Tongue (tissue), 2 donors: ENCODE data around the gene DZIP1L. TPM values are rescaled to one million over a fixed set of nuclear protein-coding genes. Genes with fewer than 3 reads are reported as not detected.
"Not testable (repeated sequence)": the region's sequence is repeated elsewhere in the genome, so short reads cannot be mapped to it uniquely, and the experiment has no call there.

ENCODE experiments used
- DNase-seq: peaks from one replicate; pipeline ENCODE4 v3.0.0-alpha.2; 2015
- total RNA-seq: library from RNA; depleted of rRNA; stranded (reverse); fragments of >200 nt; gene quantifications from one replicate; pipeline ENCODE4 v1.2.3, GENCODE V29; 2014

The DZIP1L gene
- total RNA-seq, 1 donor from 2014 or later: 24.7 TPM

DNA sequence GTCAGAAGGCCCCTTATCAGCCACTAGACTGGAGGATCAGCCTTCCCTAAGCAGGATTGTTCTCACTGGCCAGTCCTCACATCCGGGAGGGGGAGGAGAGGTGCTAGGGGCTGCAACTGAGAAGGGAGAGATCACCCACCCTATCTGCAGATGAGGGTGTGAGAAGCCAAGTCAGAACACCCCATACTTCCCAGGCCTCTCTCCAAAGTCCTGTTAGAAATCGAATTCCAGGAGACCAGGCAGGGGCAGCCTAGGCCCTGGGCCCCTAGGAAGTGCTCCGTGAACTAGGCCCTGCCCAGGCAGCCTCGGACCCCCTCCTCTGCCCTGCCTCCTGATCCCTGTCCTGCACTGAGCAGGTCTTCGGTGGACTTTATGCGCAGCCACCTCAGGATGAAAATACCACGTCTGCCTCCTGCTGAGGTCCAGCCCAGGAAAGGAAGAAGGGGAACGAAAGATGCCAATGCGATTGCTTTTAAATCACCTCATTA, 933 bp downstream of the DZIP1L start:
- peak; percentile 28 for DNase-seq

DNA sequence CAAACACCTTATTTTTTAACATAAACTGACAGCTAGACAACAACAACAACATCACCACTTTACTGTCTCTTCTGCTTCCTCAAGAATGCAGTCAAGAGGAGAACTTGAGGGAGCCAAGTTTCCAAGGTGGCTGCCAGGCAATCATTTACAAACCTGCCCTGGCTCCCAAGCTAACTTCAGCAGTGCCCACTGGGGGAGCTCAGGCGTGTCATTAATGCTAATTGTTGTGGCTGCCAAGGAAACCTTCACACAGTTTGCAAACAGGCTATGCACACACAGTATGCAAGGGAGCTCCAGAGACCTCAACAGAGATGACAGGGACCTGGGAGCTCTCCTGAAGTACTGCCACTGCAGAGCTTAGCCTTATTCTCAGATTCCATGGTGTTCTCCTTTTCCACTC, 2.1 kb downstream of the DZIP1L start:
- DNase-seq: no peak

DNA sequence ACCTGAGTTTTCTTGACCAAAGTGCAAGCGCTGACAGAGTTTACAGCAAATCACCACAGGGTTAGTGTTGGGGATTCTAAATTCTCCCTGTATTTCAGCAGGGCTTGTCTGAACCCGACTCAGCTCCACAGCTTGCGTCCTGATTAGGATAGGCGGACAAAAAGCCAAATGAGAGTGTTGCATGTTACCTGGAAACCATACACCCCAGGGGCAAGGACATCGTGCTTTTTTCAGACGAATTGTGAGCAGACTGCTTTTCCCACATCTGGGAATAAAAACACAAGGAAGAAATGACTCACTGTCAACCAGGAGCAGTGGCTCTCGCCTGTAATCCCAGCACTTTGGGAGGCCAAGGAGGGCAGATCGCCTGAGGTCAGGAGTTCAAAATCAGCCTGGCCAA, 3.0 kb downstream of the DZIP1L start:
- peak; percentile 16 for DNase-seq

DNA sequence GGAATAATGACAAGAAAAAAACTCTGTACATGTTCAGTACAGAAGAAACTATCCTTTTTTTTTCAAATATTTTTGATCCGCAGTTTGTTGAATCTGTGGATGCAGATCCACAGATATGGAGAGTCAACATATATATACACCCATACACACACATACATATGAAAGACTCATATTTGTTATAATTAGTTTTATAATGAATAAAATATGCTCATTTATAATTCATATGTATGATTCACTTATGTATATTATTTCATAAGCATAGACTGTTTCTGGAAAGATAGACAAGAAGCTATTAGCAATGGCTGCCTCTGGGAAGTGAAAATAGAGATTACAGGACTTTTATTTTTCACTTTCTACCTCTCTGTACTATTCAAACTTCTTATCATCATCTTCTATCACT, 9.8 kb downstream of the DZIP1L start:
- DNase-seq: no peak

DNA sequence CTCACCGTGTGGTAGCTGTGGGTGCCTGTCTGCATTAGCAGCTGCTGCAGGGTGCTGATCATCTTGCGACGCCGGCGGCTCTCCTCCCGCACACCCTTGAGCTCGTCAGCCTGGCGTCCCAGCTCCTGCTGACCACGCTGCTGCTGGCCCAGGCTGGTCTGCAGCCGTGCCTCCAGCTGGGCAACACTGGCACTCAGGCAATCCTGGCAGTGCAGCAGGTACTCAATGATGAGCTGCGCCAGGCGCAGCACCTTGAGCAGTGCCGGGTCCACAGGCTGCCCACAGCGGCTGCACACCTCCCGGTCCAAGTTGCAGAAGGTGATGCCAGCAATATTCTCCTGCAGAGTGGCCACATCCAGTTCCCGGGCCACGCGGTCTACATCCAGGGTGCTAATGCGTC, 11.9 kb downstream of the DZIP1L start:
- no peak for DNase-seq

DNA sequence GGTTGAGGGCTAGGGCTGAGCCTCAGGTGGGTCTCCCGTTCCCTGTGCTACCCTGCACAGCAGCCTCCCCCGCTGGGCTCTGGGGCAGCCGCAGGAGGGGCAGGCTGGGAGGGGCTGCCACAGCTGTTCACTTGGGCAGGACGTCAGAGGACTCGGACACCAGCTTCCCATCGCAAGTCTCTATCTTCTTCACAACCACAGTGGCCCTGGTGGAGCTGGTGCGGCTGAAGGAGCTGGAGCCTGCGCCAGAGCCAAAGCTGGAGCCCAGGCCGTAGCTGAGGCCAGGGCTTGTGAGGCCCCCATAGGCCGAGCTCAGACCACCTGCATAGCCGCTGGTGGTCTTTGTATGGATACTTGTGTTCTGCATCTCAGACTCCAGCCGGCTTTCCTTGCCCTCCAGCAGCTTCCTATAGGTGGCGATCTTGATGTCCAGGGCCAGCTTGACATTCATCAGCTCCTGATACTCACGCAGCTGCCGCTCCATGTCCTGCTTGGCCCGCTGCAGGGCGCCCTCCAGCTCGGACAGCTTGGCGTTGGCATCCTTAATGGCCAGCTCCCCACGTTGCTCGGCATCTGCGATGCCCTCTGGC, 14.0 kb downstream of the DZIP1L start:
- DNase-seq: not testable (repeated sequence)

DNA sequence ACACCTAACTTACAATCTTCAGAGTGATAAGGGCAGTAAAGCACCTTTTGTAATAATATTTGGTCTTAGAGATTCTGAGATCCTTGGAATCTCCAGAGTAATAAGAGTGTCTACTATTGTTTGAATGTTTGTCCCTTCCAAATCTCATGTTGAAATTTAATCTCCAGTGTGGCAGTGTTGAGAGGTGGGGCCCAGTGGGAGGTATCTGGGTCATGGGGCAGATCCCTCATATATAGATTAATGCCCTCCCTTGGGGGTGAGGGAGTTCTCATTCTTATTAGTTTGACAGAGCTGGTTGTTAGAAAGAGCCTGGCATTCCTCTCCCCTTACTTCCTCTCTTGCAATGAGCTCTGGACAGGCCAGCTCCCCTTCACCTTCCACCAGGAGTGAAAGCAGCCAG, 16.0 kb downstream of the DZIP1L start:
- no peak for DNase-seq

DNA sequence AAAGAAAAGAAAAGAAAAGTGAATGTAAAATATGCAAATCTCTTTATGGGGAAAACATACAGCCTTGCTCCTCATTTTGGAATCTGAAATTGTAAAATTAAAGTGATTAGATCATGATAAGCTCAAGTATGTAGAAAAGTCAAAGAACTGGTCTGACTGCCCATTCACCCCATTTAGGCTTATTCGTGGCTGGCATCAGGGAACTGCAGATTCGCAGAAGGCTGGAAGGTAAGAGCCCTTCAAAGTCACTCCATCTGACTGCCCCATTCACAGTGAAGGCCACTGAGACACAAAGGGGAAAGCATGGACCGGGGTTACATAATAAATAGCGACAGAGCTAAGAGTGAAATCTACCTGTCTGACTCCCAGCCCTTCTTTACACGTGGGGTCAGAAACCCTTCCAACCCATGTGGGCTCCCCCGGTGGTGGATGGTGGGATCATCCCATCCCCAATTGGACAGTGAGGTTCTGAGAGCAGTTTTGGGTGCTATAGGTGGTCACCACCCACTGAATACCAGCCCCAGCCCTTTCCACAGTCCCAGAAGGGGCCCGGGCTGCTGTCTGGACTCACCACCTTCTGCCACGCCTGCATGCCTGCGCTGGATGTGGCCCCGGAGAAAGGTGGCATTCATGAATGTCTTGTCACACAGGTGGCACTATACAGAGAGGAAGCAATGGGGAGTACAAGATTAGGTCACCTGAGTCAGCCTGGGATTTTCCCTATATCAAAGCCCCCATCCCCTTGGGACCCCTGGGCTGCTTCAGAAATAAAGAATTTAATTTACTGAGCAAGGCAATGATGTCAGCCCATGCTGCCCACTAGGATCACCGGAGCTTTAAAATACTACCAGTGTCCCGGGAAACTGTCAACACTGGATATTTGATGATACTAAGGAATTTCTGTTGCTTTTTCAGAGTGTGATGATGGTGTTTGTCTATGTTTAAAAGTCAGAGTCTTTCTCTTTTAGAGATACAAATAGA, 17.9 kb downstream of the DZIP1L start:
- no peak for DNase-seq

DNA sequence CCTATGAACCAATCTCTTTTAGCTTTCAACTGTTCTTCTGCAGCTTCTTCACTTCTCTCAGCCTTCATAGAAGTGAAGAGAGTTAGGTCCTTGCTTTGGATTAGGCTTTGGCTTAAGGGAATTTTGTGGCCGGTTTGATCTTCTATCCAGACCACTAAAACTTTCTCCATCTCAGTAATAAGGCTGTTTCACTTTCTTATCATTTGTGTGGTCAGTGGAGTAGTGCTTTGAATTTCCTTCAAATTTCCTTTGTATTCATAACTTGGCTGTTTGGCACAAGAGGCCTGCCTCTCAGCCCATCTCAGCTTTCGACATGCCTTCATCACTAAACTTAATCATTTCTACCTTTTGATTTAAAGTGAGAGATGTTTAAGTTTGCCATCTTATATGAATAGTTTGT, 21.7 kb downstream of the DZIP1L start:
- DNase-seq: no peak

DNA sequence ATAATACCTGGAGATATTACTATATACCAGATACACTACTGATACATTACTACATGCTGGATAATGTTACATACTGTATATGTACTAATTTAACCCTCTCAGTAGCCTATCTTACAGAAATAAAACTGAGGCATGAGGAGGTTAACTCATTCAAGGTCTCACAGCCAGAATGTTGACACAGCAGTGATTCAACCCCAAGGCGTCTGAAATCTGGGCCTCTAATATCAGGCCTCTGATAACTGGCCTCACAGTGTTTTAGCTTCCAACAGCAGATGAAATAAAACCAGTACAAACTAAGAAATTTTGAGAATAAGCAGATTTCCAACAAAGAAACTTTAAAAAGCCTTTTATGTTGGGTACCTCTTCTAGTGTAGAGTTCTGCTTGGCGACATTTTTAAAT, 23.4 kb downstream of the DZIP1L start:
- no peak for DNase-seq

DNA sequence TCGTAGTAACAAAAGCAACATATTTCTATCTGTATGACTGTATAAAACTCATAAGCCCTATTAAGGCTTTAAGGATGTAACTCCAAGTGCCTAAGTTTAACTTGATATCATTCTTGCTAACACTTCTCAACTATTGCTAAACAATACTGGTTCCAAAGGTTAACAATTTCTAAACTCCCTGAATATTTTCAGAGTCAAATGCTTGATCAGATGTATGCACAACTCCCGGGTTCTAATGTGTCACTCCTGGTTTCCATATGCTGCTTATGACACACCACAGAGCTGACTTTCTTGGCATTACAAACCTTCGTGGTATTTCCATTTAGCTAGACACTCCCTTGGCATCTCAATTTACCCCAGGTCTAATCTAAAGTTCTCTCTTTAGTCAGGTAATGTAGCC, 26.3 kb downstream of the DZIP1L start:
- no peak for DNase-seq

DNA sequence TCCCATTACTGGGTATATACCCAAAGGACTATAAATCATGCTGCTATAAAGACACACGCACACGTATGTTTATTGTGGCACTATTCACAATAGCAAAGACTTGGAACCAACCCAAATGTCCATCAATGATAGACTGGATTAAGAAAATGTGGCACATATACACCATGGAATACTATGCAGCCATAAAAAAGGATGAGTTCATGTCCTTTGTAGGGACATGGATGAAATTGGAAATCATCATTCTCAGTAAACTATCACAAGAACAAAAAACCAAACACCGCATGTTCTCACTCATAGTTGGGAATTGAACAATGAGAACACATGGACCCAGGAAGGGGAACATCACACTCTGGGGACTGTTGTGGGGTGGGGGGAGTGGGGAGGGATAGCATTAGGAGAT, 29.7 kb downstream of the DZIP1L start:
- not testable (repeated sequence) for DNase-seq

DNA sequence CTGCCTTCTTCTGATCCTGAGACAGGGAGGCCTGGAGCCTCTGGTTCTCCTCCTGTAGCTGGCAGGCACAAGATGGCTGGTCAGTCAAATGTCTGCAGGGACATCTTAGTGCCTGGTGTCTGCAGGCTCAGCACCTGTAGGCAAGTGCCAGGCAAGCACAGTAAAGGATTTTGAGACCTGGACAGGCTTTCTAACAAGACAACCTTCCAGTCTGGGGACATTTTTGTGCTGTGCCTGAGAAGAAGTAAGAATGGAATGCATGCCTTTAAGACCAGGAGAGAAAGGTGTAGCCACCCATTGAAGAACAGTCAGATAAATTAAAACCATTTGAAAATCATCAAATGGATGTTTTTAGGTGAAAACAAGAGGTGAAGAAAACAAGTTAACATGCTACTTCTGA, 31.2 kb downstream of the DZIP1L start:
- no peak for DNase-seq

DNA sequence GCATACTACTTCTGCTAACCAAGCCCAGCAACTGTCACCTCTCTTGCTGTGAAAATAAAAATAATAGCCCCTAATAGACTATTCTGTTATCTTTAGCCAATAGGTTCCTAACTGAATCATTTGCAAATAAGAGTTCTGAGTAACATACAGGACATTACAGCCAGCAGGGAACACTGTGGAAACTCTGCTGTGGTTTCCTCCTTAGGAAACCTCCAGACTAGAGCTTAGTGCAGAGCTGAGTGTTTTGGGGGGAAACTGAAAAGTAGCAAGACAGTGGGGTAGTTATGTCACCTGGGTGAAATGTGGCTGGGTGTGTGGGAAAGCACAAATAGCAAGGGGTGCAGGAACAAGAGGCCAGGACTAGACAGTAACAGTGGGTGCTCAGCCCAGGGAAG, 32.4 kb downstream of the DZIP1L start:
- no peak for DNase-seq

DNA sequence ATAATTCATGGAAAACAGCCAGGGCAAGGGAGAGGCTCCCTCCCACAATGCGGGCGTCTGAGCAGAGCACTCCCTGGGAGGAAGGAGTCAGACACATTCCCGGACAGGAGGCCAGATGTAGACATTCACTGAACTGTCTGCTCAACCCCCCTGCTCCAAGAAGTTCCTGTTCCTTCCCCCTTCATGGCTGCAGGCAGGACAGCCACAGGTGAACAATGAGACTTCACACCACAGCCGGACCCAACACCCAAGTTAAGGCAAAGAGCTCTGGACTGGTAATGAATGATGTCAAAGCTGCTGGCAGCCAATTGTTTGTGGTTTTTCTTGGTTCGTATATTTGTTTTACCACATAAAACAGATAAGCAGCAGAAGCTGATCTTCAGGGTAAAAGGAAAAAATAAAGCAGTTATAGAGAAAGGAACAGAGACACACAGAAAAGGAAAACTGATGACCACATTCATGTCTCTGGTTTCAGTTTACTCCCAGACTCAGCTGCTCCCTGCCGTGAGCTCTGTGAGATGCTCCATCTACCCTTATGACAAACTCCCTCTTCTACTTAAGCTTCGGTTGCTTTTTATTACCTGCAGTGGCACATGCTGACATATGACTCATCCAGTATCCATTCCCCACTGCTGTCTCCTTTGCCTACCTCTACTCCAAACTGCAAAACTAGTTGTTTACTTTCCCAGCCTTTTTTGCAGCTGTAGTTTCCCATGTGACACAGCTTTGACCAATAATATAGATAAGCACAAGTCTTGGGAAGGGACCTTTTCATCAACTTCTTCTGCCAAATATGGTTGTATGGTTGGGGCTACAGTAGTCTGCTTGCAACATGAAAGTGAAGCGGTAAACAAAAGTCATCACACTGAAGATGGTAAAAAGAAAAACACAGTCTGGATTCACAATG, 33.1 kb downstream of the DZIP1L start:
- no peak for DNase-seq

DNA sequence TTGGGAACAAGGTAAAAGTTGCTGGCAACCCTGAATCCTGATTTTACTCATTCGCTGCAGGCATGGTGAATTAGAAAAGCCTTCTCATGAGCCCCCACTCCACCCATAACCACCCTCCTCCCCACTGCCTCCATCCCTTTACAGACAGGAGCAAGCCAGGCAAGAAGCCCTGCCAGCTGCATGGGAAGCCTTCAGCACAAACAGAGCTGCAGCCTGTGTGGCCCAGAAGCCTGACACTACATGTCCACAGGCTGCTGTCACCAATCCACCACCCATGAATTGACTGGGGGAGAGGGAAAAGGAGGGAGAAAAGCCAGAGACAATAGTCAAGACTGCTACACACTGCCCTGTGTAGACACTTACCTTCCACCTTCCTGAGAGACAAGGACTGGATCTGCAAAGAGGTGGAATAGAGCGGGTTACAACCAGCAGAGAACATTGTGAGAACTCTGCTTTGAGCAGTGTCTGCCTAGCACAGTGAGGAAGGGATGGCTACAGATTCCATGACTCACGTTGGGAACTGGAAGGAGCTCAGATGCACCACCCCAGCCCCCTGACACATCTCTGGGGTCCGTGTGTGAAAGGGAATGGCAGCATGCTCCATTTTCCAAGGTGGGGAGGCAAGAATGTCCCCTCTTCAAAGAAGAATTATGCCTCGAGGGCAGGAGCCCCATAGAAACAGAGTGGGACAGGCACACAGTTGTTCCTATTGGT, 33.9 kb downstream of the DZIP1L start:
- no peak for DNase-seq

DNA sequence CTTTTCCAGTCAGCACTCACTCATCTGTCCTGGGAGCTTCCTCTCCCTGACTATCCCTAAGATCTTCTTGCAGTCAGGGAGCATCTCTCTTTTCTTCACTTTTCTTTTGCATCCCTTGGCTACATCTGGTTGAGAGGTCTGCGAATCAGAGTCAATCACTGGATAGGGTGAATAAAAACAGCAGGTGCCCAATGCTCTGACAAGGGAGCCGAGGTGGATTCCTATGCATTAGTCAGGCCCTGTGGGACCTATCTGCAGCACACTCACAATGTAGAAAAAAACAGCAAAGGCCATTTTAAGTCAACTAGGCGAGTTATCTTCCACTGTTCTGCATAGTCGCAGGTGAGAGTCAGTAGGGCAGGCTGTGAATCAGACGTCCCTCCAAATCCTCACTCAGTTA, 35.5 kb downstream of the DZIP1L start:
- no peak for DNase-seq

DNA sequence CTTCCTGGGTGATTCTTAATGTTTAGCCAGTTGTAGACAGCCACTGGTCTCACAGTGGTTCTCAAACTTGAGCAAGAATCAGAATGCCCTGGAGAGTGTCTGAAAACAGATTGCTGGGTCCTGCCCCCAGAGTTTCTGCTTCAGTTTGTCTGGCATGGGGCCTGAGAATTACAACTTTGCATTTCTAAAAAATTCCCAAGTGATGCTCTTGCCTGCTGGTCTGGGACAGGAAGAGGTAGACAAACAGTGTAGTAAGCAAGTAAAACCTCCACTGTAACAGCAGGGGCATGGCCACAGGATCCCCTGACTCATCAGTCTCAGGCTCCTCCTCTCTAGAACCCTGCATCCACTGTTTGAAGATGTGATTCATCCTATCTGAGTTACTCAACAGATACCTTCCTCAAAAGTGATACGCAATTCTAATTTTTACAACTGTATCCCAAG, 36.5 kb downstream of the DZIP1L start:
- no peak for DNase-seq

DNA sequence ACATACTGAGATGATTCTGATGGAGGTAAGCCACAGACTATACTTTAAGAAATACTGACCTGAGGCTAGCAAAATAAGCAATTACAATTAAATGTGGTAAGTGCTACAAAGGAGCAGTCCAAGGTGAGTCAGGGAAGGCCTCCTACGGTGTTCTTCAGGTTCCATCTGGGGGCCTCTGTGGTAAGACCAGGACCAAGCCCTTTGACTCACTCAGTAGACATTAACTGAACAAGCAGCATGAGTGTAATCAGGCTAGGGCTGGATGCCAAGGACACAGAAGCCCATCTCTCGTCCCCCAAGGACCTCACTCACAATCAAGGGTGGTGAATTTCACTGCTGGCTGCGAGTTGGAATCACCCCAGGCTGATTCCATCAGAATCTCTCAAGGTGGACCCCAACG, 37.3 kb downstream of the DZIP1L start:
- no peak for DNase-seq

DNA sequence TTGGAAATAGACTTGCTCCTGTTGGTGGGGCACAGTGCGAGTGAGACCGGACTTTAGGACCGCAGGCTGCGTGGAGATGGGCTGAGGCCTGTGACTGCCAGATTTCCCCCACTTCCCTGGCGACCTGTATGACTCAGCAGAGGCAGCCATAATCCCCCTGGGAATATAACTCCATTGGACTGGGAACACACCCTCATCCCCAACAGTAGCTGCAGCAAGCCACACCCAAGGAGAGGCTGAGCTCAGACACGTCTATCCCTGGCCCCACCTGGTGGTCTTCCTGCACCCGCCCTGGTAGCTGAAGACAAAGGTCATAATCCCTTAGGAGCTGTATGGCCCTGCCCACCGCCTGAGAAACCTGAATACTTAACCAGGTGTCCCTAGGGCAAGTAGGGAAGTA, 42.6 kb downstream of the DZIP1L start:
- DNase-seq: no peak

DNA sequence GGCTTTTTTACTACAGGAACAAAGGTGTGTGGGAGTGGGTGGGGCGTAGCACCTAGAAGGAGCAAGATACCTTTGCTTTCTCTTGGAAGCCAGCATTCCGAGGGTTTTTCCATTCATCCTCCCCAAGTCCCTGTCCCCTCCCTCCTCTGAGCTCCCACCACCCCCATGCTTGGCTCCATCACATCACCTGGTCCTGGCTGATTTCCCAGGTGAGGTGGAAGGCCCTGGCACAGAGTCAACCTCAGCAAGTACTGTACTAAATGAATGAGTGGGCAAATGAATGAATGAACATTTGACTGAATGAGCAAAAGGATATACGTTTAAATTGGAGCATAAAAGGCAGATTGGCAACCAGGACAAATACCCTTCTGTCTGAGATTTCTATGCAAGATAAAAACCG, 45.4 kb downstream of the DZIP1L start:
- DNase-seq: no peak
